HUDEP-2 (cell line): ENCODE measurements around the gene ASB5.
A peak's percentile ranks its signal among the peaks of the same experiment; 100 is the strongest.
"Not testable (repeated sequence)": the region's sequence is repeated elsewhere in the genome, so short reads cannot be mapped to it uniquely, and the experiment has no call there.

Experiments
- DNase-seq, 76 experiments: peaks; one replicate each; lab custom pipeline; 2025; ENCODE audit not compliant: unreplicated experiment in 76 of 76; lab: John Stamatoyannopoulos, UW

Gene ASB5

DNA sequence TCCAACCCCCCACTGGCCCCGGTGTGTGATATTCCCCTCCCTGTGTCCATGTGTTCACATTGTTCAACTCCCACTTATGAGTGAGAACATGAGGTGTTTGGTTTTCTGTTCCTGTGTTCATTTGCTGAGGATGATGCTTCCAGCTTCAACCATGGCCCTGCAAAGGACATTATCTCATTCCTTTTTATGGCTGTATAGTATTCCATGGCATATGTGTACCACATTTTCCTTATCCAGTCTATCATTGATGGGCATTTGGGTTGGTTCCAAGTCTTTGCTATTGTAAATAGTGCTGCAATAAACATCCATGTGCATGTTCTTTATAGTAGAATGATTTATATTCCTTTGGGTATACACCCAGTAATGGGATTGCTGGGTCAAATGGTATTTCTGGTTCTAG lies 10.5 kb upstream of the ASB5 start:
- DNase-seq, result not testable (repeated sequence)

DNA sequence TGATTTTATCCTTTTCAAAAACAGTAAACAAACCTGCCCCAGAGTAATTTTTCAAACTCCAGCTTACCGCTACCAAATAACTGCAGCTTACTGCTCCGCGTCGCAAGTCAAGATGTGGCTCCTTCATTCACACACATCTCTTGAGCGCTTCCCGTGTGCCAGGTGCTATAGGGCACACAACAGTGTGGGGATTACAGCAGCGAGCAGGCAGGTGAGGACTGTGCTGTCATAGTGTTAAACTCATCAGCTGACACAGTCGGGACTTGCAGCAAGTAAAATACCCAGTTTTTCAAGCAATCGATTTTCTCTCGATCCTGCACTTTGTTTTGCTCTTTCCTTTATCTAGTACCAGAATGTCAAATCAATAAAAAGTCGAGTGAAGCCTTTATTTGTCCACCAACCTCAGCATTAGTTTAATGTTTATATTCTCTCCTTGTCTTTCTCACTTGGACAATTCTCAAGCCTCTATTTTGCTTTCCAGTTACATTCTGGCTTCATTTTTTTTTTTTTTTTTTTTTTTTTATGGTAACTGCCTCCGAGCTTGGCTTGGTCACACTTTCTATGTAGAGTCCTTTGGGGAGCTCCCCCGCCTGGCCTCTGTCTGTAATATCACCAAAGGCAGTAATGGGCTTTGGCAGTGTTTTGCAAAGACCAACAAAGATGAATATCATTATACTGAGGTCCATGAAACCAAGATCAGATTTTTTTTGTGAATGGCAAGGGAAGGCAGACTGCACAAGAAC lies 8.3 kb upstream of the ASB5 start:
- peak in 49 of 76 experiments; percentile 0 to 64 (median 15) for DNase-seq

DNA sequence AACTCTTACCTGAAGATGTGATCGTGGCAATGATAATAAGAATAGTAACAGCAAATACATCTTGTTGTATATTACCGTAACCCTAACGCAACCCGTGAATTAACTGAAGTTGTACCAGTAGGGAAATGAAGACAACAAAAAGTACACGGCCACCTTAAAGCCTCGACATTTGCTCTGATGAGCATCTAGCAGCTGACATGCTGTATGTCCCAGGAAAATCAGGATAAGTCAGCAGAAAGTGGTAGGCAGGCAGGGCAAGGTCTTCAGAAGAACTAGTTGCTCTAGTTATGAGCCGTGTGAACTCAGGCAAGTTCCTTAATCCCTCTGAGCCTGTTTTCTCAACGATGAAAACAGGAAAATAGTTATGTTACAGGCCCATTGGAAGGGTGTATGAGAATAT lies 7.7 kb upstream of the ASB5 start:
- DNase-seq, result no peak

DNA sequence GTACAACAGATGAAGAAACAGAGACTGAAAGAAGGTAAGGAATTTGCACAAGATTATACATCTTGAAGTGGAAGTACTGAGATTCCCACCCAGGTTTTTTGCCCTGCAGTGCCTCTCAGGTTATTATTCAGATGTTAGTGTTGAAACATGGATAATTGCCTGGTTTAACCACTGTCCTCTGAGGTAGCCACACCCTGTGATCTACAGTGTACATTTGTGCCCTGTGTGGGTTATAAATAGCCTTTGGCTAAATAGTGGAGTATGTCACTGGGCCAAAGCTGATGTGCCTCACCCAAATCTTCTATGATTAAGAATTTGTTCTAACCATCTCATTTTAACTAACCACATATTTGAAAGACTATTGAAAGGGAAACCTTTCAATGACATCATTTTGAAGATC lies 5.4 kb upstream of the ASB5 start:
- no peak for DNase-seq

DNA sequence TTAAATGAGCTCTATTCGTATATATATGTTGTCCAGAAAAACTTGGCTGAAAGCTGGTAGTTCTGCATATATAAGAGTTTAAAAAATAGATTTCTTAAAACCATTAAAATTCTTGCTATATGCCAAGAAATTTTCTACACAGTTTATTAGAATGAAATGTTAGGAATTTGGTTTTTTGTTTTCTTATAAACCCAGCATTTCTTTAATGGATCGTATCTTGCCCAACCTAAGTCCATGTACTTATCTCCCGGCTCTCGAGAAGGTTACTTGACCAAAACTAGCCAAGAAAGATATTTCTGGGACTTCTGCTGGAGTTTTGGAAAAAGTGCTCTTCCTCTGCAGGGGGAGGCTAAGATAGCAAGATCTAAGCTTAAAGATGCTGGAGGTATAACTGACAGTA lies 4.7 kb upstream of the ASB5 start:
- DNase-seq, result no peak

DNA sequence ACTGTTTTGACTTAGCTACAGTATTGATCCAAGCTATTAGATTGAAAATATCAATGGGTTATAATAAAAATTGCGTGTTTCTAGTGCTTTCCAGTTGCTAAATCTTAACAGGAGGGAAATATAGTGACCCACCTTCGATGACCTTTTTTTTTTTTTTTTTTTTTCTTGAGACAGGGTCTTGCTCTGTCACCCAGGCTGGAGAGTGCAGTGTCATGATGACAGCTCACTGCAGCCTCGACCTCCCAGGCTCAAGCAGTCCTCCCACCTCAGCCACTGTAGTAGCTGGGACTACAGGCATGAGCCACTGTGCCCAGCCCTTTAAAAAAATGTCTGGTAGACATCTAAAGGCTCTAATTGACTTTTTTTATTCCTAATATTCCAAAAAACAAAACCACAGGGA lies 3.8 kb upstream of the ASB5 start:
- DNase-seq, result no peak

DNA sequence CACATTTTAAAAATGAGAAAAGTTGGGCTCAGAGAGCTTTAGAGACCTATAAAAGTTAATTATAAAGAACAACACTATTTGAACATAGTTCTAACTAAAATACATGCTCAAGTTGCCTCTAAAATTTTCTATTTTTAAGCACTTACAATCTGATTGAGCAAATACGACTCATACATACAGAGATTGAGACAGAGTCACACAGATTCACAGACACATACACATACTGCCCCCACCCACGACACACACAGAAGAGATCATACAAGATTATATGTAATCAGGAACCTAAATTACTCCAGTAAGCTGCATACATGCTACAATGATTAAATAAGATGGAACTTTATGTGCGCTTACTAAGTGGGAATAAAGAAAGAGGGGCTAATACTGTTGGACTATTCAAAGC lies 2.7 kb upstream of the ASB5 start:
- no peak for DNase-seq

DNA sequence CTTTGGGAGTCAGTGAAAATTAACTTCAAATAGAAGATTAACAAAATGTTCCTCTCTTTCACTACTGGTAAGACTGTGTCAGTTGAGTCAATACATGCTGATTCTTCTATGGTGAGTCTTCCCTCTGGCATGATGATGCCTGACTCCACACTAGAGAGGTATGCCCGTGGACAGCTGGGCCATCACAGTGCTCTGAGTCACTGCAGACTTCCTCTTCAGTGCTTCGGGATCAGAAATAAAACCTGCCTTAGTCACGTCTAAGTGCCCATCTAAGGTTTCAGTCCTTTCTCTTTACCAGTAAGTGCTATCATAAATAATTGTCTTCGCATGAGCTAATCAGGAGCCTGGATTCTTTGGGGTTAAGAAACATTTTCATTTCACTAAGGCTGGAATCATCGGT lies 1.6 kb upstream of the ASB5 start:
- DNase-seq, result no peak

DNA sequence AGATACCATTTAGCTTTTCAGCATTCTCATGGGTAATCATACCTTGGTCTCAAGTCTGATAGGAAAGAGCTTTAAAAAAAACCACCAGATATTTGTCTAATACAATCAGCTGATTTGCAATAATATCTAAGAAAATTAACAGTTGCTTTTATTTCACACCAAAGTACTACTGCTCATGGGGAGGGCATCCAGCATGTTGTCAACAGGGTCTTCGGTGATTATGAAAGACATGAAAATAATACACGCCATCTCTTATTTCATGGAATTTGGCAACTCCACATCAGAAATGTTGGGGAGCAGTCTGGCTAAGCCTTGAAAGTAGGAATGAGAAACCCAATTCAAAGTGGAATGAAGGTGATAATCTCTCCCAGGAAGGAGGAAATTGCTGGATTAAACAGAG lies 3.0 kb downstream of the ASB5 start:
- no peak for DNase-seq

DNA sequence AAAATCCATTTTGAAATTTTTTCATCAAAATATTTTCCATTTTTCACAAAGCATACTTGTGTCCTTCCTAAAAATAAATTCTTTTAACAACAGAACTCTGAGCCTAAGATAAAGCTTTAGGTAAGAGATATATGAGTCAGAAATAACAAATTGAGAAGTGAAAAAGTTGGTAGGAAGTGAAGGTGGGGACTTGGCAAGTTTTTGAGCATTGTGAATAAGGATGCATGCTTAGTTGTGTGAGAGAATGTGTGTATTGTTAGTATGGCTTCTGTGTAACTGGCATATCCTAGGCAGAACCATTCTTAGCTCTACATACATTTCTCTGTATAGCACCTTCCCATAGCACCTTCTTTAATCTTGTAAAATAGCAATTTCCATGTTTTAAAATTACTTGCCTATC lies 6.8 kb downstream of the ASB5 start:
- no peak for DNase-seq

DNA sequence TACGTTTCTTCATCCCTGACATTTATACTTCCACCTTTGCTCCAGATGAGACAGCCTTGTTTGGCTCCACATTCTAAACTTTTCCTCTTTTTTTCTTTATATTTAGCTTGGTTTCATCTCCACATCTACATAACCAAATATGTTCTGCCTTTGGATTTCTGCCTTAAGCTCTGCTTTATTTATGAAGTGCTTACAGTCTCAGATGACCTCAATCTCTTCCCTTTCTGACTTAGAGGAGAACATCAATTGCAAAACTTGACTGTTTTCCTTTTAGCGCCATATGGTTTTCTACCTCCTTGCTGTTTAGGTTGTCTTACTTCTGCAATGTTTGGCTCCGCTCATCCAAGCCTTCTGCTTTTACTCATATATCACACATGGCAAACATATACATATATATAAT lies 7.5 kb downstream of the ASB5 start:
- DNase-seq, result no peak

DNA sequence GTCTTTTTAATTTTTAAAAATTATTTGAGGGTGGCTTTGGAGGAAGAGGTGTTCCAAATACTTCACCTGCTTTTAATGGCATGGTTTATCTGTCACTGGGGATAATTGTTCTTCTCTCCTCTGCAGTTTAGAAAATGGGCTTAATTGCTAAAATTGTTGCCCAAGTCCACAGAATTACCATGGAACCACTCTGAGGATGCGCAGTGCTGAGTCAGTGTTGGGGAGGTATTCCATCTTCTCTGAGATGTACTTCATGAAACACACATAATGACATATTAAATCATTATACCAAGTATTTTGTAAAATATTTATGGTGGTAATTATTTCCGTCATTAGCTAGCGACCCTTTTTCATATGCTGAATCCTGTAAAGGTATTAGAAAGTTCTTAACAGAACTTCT lies 8.0 kb downstream of the ASB5 start:
- no peak for DNase-seq

DNA sequence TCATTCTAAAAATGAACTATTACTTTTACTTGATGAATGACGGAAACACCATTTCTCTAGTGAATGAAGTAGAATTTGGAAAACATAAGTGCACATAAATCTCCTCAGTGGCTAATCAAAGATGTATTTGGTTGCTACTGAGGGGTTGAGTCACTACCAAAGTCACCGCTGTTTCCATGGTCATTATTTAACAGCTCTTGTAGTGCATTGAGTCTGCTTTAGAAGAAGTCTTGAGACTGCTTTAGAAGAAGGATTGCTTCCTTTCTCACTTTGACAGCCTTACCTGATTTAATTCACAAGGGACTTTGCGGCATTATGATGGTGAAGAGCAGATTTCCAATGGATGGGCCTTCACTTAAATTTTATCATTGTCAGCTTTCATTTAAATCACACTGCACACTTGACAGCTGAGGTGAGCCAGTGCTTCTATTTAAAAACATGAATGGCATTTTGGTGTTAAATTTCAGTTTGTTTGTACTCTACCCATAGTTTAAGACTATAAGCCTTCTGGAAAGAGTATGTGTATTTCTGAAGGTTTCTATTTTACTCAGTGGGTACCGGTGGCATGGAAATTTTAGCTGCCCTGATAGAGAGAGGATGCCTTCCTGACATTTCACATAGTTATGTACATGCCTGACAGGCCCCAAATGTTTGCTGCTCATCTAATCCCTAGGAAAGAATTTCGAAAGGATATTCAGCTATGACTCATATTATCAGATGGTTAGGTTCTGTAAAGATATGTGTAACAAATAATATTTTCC lies 9.5 kb downstream of the ASB5 start:
- no peak for DNase-seq

DNA sequence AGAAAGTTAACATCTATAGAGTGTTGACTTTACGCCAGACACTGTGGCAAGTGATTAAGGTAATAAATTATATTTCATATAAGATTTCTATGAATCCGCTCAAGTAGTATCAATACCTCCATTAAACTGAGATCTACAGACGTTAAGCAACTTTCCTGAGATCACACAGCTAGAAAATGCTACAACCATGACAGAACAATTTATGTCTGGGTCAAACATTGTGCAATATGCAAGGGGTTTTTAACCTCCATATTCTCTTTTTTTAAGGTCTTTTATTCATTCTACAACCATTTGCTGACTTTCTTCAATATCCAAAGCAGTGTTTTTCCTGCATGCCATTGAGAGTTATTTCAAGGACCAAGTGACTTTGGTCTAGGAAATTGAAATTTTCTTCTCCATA lies 10.9 kb downstream of the ASB5 start:
- no peak for DNase-seq

DNA sequence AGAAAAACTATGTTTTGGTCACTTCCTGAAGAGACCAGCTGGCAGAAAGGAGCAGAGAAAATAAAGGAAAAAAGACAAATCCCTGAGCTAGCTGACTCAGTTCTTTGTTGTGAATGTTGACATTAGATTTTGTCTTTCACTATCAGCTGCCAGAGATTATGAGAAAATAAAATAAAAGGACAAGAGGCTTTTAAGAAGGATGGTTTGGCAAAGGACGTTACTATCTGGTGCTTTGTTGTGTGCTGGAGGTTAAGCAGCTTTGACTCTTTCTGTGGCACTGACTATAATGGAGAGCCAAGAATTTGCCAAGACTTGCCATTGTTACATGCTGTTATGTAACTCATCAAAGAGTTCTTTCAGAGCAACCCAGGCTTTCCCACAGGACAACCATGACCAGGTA lies 12.1 kb downstream of the ASB5 start:
- no peak for DNase-seq

DNA sequence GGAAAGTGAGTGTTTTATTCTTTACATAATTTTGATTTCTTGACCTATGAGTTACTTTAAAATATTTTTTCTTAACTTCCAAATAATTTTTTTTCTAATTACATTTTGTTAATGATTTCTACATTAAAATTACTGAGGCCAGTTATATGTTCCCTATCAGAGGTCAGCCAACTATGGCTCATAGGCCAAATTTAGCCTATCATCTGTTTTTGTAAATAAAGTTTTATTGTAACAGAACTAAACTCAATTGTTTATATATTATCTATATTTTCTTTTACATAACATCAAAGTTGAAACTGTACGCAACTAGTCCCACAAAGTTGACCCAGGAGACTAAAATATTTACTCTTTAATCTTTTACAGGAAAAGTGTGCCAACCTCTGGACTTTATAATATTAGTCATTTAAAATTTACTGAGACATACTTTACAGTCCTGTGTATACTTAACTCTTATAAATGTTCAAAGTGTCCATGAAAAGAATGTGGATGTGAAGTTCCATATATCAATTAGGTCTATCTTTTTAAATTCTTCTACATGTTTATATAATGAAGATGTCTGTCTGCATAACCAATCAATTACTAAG lies 26.2 kb downstream of the ASB5 start:
- DNase-seq, result no peak

DNA sequence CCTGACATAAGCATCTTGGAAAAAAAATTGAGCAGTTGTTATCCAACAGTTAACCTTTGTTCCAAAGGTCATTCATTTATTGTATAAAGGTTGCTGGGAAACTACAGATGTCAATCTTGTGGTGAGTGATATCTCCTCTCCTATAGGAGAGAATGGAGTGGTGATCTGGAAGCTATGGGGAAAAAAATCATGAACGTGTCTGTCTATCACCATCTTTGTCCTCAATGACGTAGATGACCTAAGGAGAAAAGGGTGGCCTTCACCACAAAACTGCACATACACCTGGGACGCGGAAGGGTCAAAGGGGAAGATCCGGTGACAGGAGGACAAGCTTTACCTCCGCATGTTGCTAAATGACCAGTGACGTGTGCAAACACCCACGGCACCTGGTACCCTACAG lies 27.3 kb downstream of the ASB5 start:
- DNase-seq, result no peak

DNA sequence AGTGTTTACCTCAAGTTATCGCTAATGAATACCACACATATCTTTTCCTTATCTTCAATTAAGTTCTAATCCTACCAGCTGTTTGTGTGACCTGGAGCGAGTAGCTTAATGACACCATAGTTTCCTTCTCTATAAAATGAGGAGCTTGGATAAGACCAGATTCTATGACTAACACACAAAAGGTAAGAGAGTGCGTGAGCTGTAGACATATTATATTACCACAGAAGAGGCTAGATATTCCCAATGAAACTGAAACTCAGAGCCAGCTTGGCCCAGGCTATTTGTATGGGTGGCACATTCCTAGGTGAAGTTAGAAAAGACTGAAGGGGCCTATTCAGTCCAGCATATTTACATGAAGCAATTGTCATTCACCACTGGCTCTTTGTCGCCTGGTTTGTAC lies 30.2 kb downstream of the ASB5 start:
- DNase-seq, result no peak

DNA sequence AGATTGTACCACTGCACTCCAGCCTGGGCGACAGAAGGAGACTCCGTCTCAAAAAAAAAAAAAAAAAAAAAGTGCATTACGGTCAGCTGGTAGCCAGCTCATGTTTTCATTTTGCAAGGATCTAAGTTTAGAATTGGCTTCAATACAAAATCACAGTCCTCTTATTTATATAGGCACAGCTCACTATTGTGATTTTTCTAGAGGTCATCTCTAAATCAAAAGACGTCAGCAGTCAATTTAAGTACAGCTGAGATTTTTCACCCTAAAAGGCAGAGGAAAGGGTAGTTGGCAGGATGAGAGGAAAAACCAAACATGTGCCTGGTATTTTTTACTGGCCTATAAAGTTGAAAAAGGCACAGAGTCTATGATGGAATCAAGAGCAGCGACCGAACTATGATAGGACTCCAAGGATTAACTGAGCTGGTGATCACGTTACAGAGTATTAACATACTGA lies 30.8 kb downstream of the ASB5 start:
- no peak for DNase-seq

DNA sequence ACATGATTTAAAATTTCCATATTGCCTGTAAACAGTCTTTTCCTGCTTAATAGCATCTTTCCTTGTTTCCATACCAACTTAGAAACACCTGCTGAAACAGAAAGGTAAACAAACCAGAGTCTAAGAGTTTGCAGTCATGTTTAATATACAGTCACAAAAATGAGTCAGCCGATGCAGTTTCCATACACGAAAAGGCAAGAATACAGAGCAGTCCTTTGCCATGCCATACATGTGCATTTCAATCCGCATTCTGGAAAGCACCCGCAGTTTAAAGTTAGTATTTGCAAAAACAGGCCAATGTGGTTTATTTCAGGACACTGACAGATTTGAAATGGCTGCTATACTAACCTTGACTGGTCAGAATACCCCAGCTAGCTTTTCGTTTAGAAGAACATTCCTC lies 32.1 kb downstream of the ASB5 start:
- DNase-seq, result no peak

DNA sequence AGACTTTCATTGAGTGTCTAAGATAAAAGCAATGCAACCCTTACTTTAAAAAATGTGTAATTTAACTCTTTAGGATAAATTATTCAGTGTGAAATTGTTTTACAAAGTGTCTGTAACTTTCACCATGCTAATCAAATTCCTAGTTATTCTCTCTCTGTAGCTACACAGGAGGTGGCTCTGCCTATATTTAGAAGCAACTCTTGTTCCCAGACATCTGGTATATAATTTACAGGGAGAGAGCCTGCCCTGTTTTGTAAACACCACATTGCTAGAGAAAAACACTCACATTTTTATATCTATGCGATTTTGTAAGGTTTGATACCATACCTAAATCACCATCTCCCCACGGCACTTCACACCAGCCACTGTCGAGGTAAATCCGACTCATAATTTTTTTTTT lies 38.2 kb downstream of the ASB5 start:
- DNase-seq, result no peak

DNA sequence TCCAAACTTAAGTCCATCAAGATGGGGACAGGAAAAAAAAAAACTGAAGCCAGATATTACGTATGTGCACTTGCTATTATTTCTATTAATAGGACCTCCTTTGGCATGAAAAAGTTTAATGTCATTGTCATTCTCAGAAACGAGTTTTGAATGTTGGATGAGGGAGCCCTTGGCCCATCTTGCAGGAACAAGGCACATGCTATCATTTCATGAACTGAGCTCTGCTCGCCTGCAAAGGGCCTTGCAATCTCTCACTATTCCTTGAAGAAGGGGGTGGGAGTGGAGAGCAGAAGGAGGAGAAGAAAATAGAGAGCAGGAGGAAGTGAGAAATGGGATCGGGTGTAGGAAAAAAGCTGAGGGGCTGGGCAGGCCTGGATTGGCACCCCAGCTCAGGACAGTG lies 39.4 kb downstream of the ASB5 start:
- DNase-seq, result no peak
